A549 treated with dexamethasone at 1 μM for 4 hours (cell line): ENCODE results near the gene NR2F1-AS1. TPM values are rescaled to one million over a fixed set of nuclear protein-coding genes. Genes with fewer than 3 reads are reported as not detected.

Experiments
- total RNA-seq: library from RNA; stranded (reverse); fragments of 200-300 nt; extraction: Qiagen RNA extraction; gene quantifications from 5 replicates; pipeline ENCODE4 v1.2.3, GENCODE V29; 2022

The NR2F1-AS1 gene
- total RNA-seq, result 2.6 to 4.2 TPM (median 3.8 TPM) in 5 replicates

GRCh38 chr5:93580927-93581445 is at the start of gene NR2F1-AS1:
Gene NR2F1-AS1 (minus strand): TSS chr5:93581219.

DNA sequence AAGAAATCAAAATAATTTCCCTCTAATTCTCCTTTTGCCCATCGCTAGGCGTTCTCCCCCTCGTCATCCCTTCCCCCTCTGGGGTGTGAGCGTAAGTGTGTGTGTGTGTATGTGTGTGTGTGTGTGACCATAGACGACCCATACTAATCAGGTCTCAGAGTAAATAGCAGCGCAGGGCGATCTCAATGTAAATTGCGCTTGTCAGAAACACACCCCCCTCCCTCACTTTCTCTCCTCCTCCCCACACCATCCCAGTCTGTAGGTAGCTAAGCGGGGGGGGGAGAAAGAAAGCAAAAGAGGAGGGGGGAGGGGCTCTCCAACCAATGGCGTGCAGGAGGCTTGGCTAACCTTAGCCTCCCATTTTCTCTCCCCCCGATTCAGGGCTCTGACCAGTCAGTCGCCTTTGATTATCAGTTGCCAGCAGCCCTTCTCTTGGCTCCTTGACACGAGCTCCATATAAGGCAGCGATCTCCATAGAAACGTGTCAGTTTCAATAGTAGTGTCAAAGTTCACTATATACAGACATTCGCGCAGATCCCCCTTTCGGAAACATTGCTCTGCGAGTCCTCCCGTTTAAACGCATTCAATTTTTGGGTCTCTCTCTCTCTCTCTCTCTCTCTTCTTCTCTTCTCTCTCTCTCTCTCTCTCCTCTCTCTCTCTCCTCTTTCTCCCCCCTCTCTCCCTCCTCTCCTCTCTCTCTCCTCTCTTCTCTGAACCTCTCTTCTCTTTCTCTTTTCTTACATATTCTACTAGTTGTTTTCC is 1.8 kb upstream of the NR2F1-AS1 start, which contains the start of gene NR2F1:
Gene NR2F1, plus strand, starts transcription at position 546 of the 762 bp plus-strand sequence. CDS start 1,802 bp downstream, outside the sequence.

Other genes starting within 250 kb of the NR2F1-AS1 start
- 3.4 to 5.1 TPM (median 5.0 TPM) in 5 replicates for gene NR2F1, start 2.0 kb upstream of the NR2F1-AS1 start, total RNA-seq
- 0.01 to 0.02 TPM (median 0.01 TPM) in 3 of 5 replicates, not detected in the others for gene POU5F2, start 160.4 kb upstream of the NR2F1-AS1 start, total RNA-seq